Ishikawa (cell line): ENCODE measurements around the gene EVPL.
A peak's percentile ranks its signal among the peaks of the same experiment; 100 is the strongest.

Source experiments
- CEBPB ChIP-seq: IDR thresholded peaks from 2 replicates; pipeline ENCODE4 v1.6.1; 2012
- CREB1 ChIP-seq: IDR thresholded peaks from 2 replicates; pipeline ENCODE4 v1.6.1; 2012; ENCODE audit warnings: low read depth
- EGR1 ChIP-seq: IDR thresholded peaks from 2 replicates; pipeline ENCODE4 v1.6.1; 2012
- EP300 ChIP-seq: IDR thresholded peaks from 2 replicates; pipeline ENCODE4 v1.6.1; 2012; ENCODE audit warnings: borderline replicate concordance
- FOXM1 ChIP-seq: IDR thresholded peaks from 2 replicates; pipeline ENCODE4 v1.6.1; 2012; ENCODE audit warnings: low read depth, borderline replicate concordance
- MAX ChIP-seq: IDR thresholded peaks from 2 replicates; pipeline ENCODE4 v1.6.1; 2012
- NFIC ChIP-seq: IDR thresholded peaks from 2 replicates; pipeline ENCODE4 v1.6.1; 2012
- RAD21 ChIP-seq: IDR thresholded peaks from 2 replicates; pipeline ENCODE4 v1.6.1; 2012; ENCODE audit warnings: low read depth
- REST ChIP-seq: IDR thresholded peaks from 2 replicates; pipeline ENCODE4 v1.6.1; 2012; ENCODE audit warnings: low read depth, mild to moderate bottlenecking
- TAF1 ChIP-seq: IDR thresholded peaks from 2 replicates; pipeline ENCODE4 v1.6.1; 2012; ENCODE audit warnings: low read depth, mild to moderate bottlenecking
- TCF12 ChIP-seq: IDR thresholded peaks from 2 replicates; pipeline ENCODE4 v1.6.1; 2012; ENCODE audit warnings: low read depth
- TEAD4 ChIP-seq: IDR thresholded peaks from 2 replicates; pipeline ENCODE4 v1.6.1; 2012
- USF1 ChIP-seq: IDR thresholded peaks from 2 replicates; pipeline ENCODE4 v1.6.1; 2012
- YY1 ChIP-seq: IDR thresholded peaks from 2 replicates; pipeline ENCODE4 v1.6.1; 2012; ENCODE audit warnings: low read depth
- ZBTB7A ChIP-seq: IDR thresholded peaks from 2 replicates; pipeline ENCODE4 v1.6.1; 2012; ENCODE audit warnings: low read depth

EVPL gene

GRCh38 chr17:76071531-76072147 lies 44.5 kb upstream of the EVPL start:
- no peak for TF ChIP-seq TEAD4
- TF ChIP-seq EP300, result no peak
- TF ChIP-seq TAF1, result no peak
- no peak for TF ChIP-seq CEBPB
- TF ChIP-seq MAX, result no peak
- no peak for TF ChIP-seq TCF12
- no peak for TF ChIP-seq YY1
- TF ChIP-seq RAD21, result no peak
- TF ChIP-seq ZBTB7A, result no peak
- no peak for TF ChIP-seq USF1
- TF ChIP-seq NFIC, result no peak
- no peak for TF ChIP-seq EGR1
- TF ChIP-seq CREB1, result no peak

- TF ChIP-seq USF1 (no peak), MAX (no peak), TCF12 (no peak), EGR1 (no peak), CREB1 (no peak), ZBTB7A (no peak), FOXM1 (no peak), EP300 (no peak), TAF1 (no peak), TEAD4 (no peak), NFIC (no peak)
Measured at GRCh38 chr17:76065775-76066174, 38.7 kb upstream of the EVPL start.

GRCh38 chr17:76063875-76064546 lies 36.9 kb upstream of the EVPL start:
- TF ChIP-seq CEBPB (no peak), EGR1 (no peak), YY1 (no peak), USF1 (no peak), ZBTB7A (no peak), EP300 (no peak)

- TF ChIP-seq CREB1, result no peak
- no peak for TF ChIP-seq TAF1
- TF ChIP-seq EGR1, result no peak
- no peak for TF ChIP-seq REST
- TF ChIP-seq FOXM1, result no peak
- TF ChIP-seq RAD21, result no peak
- no peak for TF ChIP-seq EP300
- no peak for TF ChIP-seq TEAD4
- TF ChIP-seq MAX, result no peak
- no peak for TF ChIP-seq YY1
- no peak for TF ChIP-seq USF1
- TF ChIP-seq ZBTB7A, result no peak
- TF ChIP-seq TCF12, result no peak
- no peak for TF ChIP-seq NFIC
- TF ChIP-seq CEBPB, result no peak
Measured at GRCh38 chr17:76056882-76057281, 29.8 kb upstream of the EVPL start.

- peak; percentile 56 for TF ChIP-seq TEAD4
- TF ChIP-seq RAD21, result no peak
- 0 out of 2 replicates have a peak, but pooled peaks have one; percentile 20 for TF ChIP-seq MAX
- TF ChIP-seq NFIC, result no peak
Measured at GRCh38 chr17:76054112-76054476, 27.0 kb upstream of the EVPL start.

- TF ChIP-seq YY1, result no peak
- no peak for TF ChIP-seq CEBPB
- TF ChIP-seq ZBTB7A, result no peak
- no peak for TF ChIP-seq RAD21
- no peak for TF ChIP-seq FOXM1
Measured at GRCh38 chr17:76053246-76054111, 26.4 kb upstream of the EVPL start.
